Neuron (in vitro differentiated cells): Measurements from ENCODE around the gene FLRT1.

Experiments used
- H2AFZ ChIP-seq: one replicate; pipeline ENCODE4 v1.6.1; 2013; ENCODE audit warnings: low read depth, mild to moderate bottlenecking, inconsistent platforms, low read length, moderate library complexity
- H3K27me3 ChIP-seq: one replicate; pipeline ENCODE4 v1.6.1; 2013; ENCODE audit warnings: low read length; ENCODE audit not compliant: insufficient read depth
- H3K36me3 ChIP-seq: one replicate; pipeline ENCODE4 v1.6.1; 2013; ENCODE audit warnings: low read length; ENCODE audit not compliant: insufficient read depth
- H3K4me1 ChIP-seq: one replicate; pipeline ENCODE4 v1.6.1; 2013; ENCODE audit warnings: low read length; ENCODE audit not compliant: insufficient read depth
- H3K4me3 ChIP-seq: 2 replicates; pipeline ENCODE4 v1.5.1; 2013; ENCODE audit warnings: mild to moderate bottlenecking, low read length, moderate library complexity
- H3K9me3 ChIP-seq: one replicate; pipeline ENCODE4 v1.6.1; 2013; ENCODE audit warnings: low read length

Gene FLRT1

GRCh38 chr11:64035576-64035975 is at the start of gene FLRT1:
Gene FLRT1, plus strand, starts transcription at chr11:64035931. Its CDS starts 80,337 bp downstream, at chr11:64116268.
- Histone ChIP-seq H3K36me3 (no peaks in the 10 kb centered on the region), H3K27me3 (peaks cover 30% of the 10 kb centered on the region), H3K4me3 (peak within 1 kb of the TSS; percentile 40), H3K9me3 (no peaks in the 10 kb centered on the region), H3K4me1 (peaks cover 31% of the 10 kb centered on the region), H2AFZ (peak within 1 kb of the TSS; percentile 32)

- Histone ChIP-seq H3K36me3 (peaks cover 29% of the 10 kb centered on the region), H3K4me3 (peak within 1 kb of the TSS; percentile 88), H3K4me1 (peaks cover 21% of the 10 kb centered on the region), H3K9me3 (no peaks in the 10 kb centered on the region), H3K27me3 (no peaks in the 10 kb centered on the region), H2AFZ (peak within 1 kb of the TSS; percentile 5)
Measured at GRCh38 chr11:63986156-63986931, 49.4 kb upstream of the FLRT1 start, which contains the start of gene OTUB1. Gene OTUB1, plus strand, starts transcription at chr11:63986438. Its CDS starts 19 bp downstream, at chr11:63986457.

DNA sequence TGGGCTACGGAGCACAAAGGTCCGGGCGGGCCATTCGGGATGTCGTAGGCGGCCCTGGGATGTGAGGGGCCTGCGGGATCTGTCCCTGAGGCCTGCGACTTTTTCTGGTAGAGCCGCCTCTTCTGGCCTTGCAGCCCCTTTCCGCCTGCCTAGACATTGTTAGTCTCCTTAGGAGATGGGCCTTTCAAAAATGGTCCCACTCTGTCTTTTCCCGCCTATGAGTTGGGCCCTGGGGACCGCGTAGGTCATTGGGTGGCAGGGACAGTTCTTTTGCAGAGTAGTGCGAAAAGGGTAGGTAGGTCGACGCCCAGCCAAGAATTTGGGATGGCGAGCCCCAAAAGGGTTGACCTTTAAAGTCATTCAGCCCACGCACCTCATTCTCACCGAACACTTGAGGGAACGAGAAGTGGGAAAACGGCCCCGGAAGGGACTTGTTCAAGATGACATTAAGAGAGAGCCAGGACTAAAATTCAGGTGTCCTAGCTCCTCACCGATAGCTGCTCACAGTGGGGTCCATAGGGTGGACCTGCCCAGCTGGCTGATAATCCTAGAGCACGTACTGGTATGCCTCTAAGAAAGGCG is 48.7 kb upstream of the FLRT1 start:
- Histone ChIP-seq H2AFZ (peak overlapping the region; percentile 5), H3K27me3 (no peaks in the 10 kb centered on the region), H3K4me1 (peaks cover 21% of the 10 kb centered on the region), H3K36me3 (peaks cover 30% of the 10 kb centered on the region), H3K4me3 (peak overlapping the region; percentile 88), H3K9me3 (no peaks in the 10 kb centered on the region)

GRCh38 chr11:63991558-63991957 is 44.2 kb upstream of the FLRT1 start:
- peaks cover 12% of the 10 kb centered on the region for H3K4me1 ChIP-seq
- no peak overlapping the region for H2AFZ ChIP-seq
- H3K36me3 ChIP-seq = peaks cover 59% of the 10 kb centered on the region
- H3K27me3 ChIP-seq = no peaks in the 10 kb centered on the region
- no peaks in the 10 kb centered on the region for H3K9me3 ChIP-seq
- no peak overlapping the region for H3K4me3 ChIP-seq

GRCh38 chr11:63993100-63993499 is 42.6 kb upstream of the FLRT1 start:
- H3K27me3 ChIP-seq = no peaks in the 10 kb centered on the region
- H2AFZ ChIP-seq = no peak overlapping the region
- no peak overlapping the region for H3K4me3 ChIP-seq
- H3K4me1 ChIP-seq = peaks cover under 1% of the 10 kb centered on the region
- no peaks in the 10 kb centered on the region for H3K9me3 ChIP-seq
- H3K36me3 ChIP-seq = peaks cover 68% of the 10 kb centered on the region

- Histone ChIP-seq H3K4me3 (no peak overlapping the region), H3K4me1 (no peaks in the 10 kb centered on the region), H2AFZ (no peak overlapping the region), H3K36me3 (peaks cover 66% of the 10 kb centered on the region), H3K27me3 (no peaks in the 10 kb centered on the region), H3K9me3 (no peaks in the 10 kb centered on the region)
Measured at GRCh38 chr11:63993993-63994392, 41.7 kb upstream of the FLRT1 start.

DNA sequence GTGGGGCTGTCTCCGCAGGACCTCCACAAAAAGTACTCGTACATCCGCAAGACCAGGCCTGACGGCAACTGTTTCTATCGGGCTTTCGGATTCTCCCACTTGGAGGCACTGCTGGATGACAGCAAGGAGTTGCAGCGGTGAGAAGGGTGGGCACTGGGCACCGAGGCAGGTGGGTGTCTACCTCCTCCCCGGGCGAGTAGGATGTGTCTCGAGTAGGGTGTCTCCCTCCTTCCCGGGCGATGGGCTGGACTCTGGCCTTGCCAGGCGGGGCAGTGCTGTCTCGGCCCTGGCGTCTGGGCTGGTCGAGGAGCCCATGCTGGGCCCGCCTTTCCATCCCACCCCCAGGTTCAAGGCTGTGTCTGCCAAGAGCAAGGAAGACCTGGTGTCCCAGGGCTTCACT is 39.2 kb upstream of the FLRT1 start:
- Histone ChIP-seq H3K27me3 (no peaks in the 10 kb centered on the region), H3K36me3 (peaks cover 58% of the 10 kb centered on the region), H3K9me3 (no peaks in the 10 kb centered on the region), H3K4me1 (no peaks in the 10 kb centered on the region), H2AFZ (no peak overlapping the region), H3K4me3 (no peak overlapping the region)

DNA sequence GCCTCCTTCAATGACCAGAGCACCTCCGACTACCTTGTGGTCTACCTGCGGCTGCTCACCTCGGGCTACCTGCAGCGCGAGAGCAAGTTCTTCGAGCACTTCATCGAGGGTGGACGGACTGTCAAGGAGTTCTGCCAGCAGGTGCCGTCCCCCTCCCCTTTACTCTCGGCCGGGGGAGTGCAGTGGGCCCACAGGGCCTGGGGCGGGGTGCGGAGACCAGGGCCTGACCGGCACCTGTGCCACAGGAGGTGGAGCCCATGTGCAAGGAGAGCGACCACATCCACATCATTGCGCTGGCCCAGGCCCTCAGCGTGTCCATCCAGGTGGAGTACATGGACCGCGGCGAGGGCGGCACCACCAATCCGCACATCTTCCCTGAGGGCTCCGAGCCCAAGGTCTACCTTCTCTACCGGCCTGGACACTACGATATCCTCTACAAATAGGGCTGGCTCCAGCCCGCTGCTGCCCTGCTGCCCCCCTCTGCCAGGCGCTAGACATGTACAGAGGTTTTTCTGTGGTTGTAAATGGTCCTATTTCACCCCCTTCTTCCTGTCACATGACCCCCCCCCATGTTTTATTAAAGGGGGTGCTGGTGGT is 38.5 kb upstream of the FLRT1 start:
- no peaks in the 10 kb centered on the region for H3K9me3 ChIP-seq
- no peak overlapping the region for H3K4me3 ChIP-seq
- no peaks in the 10 kb centered on the region for H3K27me3 ChIP-seq
- no peaks in the 10 kb centered on the region for H3K4me1 ChIP-seq
- peaks cover 62% of the 10 kb centered on the region for H3K36me3 ChIP-seq
- no peak overlapping the region for H2AFZ ChIP-seq

GRCh38 chr11:63997801-63998337 is 37.9 kb upstream of the FLRT1 start:
- Histone ChIP-seq H2AFZ (no peak overlapping the region), H3K9me3 (no peaks in the 10 kb centered on the region), H3K36me3 (peaks cover 61% of the 10 kb centered on the region), H3K27me3 (no peaks in the 10 kb centered on the region), H3K4me1 (no peaks in the 10 kb centered on the region), H3K4me3 (no peak overlapping the region)

- Histone ChIP-seq H3K4me1 (no peaks in the 10 kb centered on the region), H3K9me3 (no peaks in the 10 kb centered on the region), H2AFZ (no peak overlapping the region), H3K36me3 (peaks cover 58% of the 10 kb centered on the region), H3K4me3 (no peak overlapping the region), H3K27me3 (no peaks in the 10 kb centered on the region)
Measured at GRCh38 chr11:63998558-63999348, 37.0 kb upstream of the FLRT1 start.

GRCh38 chr11:63999349-64000025 is 36.2 kb upstream of the FLRT1 start:
- H3K27me3 ChIP-seq = no peaks in the 10 kb centered on the region
- H3K4me1 ChIP-seq = no peaks in the 10 kb centered on the region
- H3K9me3 ChIP-seq = no peaks in the 10 kb centered on the region
- H3K4me3 ChIP-seq = no peak overlapping the region
- no peak overlapping the region for H2AFZ ChIP-seq
- H3K36me3 ChIP-seq = peaks cover 53% of the 10 kb centered on the region

DNA sequence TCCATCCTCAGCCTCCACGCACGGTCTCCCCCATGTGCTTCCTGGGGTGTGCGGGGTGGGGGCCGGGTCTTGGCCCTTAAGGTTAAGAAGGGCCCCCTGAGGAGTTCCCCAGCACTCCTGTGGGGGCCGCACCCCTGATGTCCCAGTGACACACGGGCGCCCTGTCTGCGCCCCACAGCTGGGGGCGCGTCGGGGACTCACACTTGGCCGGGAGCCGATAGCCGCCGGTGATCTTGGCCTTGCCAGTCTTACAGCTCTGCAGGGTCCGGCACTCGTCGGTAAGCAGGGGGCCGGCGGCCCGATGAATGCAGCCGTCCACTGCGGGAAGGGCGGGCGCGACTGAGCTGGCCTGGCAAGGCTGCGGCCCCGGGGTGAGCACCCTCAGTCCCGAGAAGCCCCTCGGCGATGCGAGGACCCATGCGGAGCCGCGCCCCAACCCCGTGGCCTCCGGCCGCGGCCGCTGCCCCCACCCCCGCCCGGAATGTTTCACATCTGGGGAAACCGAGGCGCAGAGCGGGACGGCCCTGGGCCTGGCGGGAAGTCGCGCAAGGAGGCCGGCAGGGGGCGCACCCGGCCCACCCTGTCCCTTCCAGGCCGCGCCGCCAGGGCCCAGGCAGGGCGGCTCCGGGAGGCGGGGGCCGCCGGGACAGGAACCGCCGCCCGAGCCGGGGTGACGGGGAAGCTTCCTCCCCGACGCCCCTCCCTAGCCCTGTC is 35.5 kb upstream of the FLRT1 start:
- Histone ChIP-seq H3K4me3 (no peak overlapping the region), H3K9me3 (no peaks in the 10 kb centered on the region), H2AFZ (no peak overlapping the region), H3K27me3 (no peaks in the 10 kb centered on the region), H3K4me1 (no peaks in the 10 kb centered on the region), H3K36me3 (peaks cover 46% of the 10 kb centered on the region)
